NCI-H2029 treated with DMSO at 0.1 percent for 48 hours (cell line): Measurements from ENCODE around the gene SPC24.
A peak's percentile ranks its signal among the peaks of the same experiment; 100 is the strongest.
"Not testable (repeated sequence)": the region's sequence is repeated elsewhere in the genome, so short reads cannot be mapped to it uniquely, and the experiment has no call there.

Source experiments
- DNase-seq: peaks from one replicate; lab custom pipeline; 2025; lab: John Stamatoyannopoulos, UW

Gene SPC24

DNA sequence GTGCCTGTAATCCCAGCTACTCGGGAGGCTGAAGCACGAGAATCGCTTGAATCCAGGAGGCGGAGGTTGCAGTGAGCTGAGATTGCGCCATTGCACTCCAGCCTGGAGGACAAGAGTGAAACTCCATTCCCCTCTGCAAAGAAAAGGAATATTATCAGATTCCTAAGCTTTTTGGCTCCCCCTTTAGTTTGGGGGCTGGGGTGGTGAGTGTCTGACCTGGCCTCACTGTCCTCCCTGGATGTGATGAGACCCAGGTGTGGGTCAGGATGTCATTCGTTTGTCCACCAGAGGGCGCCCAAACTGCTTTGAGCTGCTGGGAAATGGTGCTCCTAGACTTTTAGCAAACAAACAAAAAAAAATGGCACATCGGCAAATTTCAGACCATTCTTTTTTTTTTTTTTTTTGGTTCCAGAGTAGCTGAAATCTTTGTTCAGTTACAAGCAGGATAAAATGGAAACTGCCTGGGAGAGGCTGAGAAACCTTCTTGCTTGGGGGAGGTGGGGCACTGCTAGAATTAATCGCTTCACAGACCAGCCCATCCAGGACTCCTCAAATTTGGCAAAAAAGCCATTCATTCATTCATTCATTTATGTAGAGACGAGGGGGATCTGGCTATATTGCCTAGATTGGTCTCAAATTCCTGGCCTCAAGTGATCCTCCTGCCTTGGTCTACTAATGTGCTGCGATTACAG lies 29.4 kb downstream of the SPC24 start:
- DNase-seq: peak; percentile 30

DNA sequence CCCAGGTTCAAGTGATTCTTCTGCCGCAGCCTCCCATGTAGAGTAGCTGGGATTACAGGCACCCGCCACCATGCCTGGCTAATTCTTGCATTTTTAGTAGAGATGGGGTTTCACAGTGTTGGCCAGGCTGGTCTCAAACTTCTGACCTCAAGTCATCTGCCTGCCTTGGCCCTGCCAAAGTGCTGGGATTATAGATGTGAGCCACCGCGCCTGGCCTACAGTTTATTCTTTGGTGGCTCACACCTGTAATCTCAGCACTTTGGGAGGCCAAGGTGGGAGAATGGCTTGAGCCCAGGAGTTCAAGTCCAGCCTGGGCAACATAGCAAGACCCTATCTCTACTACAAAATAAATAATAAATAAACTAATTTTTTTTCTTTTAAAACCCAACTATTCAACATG lies 31.4 kb downstream of the SPC24 start:
- not testable (repeated sequence) for DNase-seq

DNA sequence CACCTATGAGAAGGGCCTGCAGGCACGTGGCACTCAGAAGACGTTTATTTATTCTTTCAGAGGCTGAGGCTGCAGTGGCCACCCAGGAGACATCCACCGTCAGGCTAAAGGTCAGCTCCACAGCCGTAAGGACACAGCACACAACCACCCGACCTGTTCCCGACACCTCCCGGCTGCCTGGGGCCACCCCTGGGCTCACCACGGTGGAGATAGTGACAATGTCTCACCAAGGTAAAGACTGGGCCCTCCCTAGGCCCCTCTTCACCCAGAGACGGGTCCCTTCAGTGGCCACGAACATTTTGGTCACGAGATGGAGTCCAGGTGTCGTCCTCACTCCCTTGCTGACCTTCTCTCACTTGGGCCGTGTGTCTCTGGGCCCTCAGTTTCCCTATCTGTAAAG lies 32.5 kb downstream of the SPC24 start:
- DNase-seq: no peak

DNA sequence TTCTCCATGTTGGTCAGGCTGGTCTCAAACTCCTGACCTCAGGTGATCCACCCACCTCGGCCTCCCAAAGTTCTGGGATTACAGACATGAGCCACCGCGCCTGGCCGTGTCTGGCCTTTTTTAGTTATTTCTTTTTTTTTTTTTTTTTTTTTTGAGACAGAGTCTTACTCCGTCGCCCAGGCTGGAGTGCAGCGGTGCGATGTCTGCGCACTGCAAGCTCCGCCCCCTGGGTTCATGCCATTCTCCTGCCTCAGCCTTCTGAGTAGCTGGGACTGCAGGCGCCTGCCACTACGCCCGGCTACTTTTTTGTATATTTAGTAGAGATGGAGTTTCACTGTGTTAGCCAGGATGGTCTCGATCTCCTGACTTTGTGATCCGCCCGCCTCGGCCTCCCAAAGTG lies 33.6 kb downstream of the SPC24 start:
- DNase-seq: not testable (repeated sequence)

DNA sequence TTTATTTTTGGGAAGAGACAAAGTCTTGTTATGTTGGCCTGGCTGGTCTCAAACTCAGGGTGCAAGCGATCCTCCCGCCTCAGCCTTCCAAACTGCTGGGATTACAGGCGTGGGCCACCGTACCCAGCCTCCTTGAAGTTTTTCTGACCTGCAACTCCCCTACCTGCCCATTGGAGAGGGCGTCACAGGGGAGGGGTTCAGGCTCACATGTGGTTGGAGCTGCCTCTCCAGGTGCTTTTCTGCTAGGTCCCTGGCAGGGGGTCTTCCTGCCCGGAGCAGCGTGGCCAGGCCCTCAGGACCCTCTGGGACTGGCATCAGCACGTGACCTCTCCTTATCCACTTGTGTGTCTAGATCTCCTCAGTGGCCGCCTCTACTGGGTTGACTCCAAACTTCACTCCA lies 39.1 kb downstream of the SPC24 start:
- DNase-seq: no peak

DNA sequence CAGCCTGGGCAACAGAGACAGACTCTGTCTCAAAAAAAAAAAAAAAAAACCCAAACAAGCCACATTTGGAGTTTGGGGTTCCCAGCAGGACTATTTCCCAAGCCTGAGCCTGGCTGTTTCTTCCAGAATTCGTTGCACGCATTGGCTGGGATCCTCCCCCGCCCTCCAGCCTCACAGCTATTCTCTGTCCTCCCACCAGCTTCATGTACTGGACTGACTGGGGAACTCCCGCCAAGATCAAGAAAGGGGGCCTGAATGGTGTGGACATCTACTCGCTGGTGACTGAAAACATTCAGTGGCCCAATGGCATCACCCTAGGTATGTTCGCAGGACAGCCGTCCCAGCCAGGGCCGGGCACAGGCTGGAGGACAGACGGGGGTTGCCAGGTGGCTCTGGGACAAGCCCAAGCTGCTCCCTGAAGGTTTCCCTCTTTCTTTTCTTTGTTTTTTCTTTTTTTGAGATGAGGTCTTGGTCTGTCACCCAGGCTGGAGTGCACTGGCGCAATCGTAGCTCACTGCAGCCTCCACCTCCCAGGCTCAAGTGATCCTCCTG lies 39.6 kb downstream of the SPC24 start:
- no peak for DNase-seq

DNA sequence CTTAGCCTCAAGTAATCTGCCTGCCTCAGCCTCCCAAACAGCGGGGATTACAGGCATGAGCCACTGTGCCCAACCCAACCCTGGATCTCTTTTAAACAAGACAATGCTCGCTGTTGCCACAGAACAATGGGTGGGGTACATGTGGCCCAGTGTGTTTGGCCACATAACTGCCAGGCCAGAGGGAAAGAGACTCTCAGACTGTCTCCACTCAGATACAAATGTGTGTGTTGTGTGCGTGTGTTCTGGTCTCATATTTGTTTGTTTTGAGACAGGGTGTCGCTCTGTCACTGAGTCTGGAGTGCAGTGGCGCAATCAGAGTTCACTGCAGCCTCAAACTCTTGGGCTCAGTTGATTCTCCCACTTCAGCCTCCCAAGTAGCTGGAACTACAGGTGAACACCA lies 40.5 kb downstream of the SPC24 start:
- no peak for DNase-seq

DNA sequence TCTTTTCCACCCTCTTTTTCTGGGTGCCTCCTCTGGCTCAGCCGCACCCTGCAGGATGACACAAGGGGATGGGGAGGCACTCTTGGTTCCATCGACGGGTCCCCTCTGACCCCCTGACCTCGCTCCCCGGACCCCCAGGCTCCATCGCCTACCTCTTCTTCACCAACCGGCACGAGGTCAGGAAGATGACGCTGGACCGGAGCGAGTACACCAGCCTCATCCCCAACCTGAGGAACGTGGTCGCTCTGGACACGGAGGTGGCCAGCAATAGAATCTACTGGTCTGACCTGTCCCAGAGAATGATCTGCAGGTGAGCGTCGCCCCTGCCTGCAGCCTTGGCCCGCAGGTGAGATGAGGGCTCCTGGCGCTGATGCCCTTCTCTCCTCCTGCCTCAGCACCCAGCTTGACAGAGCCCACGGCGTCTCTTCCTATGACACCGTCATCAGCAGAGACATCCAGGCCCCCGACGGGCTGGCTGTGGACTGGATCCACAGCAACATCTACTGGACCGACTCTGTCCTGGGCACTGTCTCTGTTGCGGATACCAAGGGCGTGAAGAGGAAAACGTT lies 42.4 kb downstream of the SPC24 start:
- no peak for DNase-seq

DNA sequence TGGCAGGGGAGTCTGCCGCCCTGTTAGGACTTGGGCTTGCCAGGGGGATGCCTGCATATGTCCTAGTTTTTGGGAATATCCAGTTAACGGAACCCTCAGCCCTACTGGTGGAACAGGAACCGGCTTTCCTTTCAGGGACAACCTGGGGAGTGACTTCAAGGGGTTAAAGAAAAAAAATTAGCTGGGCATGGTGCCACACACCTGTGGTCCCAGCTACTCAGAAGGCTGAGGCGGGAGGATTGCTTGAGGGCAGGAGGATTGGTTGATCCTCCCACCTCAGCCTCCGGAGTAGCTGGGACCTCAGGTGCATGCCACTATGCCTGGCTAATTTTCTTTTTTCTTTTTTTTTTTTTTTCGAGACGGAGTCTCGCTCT lies 43.8 kb downstream of the SPC24 start:
- no peak for DNase-seq

DNA sequence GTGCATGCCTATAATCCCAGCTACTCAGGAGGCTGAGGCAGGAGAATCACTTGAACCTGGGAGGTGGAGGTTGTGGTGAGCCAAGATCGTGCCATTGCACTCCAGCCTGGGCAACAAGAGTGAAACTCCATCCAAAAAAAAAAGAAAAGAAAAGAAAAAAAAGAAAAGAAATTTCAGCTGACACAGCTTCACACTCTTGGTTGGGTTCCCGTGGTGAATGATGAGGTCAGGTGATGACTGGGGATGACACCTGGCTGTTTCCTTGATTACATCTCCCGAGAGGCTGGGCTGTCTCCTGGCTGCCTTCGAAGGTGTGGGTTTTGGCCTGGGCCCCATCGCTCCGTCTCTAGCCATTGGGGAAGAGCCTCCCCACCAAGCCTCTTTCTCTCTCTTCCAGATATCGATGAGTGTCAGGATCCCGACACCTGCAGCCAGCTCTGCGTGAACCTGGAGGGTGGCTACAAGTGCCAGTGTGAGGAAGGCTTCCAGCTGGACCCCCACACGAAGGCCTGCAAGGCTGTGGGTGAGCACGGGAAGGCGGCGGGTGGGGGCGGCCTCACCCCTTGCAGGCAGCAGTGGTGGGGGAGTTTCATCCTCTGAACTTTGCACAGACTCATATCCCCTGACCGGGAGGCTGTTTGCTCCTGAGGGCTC lies 44.3 kb downstream of the SPC24 start:
- no peak for DNase-seq

DNA sequence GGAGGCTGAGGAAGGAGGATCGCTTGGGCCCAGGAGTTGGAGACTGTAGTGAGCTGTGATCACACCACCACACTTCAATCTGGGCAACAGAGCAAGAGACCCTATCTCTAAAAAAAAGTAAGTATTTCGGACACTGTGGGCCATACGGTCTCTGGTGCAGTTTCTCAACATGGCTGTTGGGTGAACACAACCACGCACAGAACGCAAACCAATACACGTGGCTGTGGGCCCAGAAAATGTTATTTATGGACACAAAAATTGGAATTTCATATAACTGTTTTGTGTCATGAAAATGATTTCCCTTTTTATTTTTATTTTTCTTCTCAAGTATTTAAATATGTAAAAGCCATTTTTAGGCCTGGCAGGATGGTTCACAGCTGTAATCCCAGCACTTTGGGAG lies 46.8 kb downstream of the SPC24 start:
- DNase-seq: no peak

DNA sequence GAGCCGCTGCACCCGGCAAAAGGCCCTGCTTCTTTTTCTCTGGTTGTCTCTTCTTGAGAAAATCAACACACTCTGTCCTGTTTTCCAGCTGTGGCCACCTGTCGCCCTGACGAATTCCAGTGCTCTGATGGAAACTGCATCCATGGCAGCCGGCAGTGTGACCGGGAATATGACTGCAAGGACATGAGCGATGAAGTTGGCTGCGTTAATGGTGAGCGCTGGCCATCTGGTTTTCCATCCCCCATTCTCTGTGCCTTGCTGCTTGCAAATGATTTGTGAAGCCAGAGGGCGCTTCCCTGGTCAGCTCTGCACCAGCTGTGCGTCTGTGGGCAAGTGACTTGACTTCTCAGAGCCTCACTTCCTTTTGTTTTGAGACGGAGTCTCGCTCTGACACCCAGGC lies 49.1 kb downstream of the SPC24 start:
- DNase-seq: no peak

DNA sequence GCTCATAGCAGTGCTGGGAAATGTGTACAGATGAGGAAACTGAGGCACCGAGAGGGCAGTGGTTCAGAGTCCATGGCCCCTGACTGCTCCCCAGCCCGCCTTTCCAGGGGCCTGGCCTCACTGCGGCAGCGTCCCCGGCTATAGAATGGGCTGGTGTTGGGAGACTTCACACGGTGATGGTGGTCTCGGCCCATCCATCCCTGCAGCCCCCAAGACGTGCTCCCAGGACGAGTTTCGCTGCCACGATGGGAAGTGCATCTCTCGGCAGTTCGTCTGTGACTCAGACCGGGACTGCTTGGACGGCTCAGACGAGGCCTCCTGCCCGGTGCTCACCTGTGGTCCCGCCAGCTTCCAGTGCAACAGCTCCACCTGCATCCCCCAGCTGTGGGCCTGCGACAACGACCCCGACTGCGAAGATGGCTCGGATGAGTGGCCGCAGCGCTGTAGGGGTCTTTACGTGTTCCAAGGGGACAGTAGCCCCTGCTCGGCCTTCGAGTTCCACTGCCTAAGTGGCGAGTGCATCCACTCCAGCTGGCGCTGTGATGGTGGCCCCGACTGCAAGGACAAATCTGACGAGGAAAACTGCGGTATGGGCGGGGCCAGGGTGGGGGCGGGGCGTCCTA lies 50.5 kb downstream of the SPC24 start:
- no peak for DNase-seq

DNA sequence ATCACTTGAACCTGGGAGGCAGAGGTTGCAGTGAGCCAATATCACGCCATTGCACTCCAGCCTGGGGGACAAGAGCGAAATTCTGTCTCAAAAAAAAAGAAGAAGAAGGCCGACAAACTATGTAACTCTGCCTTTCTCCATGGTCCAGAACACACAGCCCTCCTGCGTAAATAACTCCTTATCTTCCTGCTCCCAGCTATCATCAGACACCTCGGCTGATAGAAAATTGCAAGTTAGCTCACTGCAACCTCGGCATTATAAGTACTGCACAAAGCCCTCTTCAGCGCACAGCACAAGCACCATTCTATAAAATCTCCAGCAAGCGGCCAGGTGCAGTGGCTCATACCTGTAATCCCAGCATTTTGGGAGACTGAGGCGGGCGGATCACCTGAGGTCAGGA lies 51.9 kb downstream of the SPC24 start:
- DNase-seq: not testable (repeated sequence)

DNA sequence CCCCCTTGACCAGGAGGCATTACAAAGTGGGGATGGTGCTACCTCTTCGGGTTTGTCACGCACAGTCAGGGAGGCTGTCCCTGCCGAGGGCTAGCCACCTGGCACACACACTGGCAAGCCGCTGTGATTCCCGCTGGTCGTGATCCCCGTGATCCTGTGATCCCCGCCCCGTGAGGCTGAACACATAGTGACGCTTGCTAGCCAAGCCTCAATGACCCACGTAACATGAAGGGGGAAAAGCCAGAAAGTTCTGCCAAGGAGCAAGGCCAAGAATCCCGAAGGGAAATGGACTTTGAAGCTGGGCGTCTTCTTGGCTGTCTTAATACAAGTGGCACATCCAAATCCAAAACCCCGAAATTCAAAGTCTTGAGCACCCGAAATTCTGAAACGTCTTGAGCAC lies 52.6 kb downstream of the SPC24 start:
- no peak for DNase-seq

DNA sequence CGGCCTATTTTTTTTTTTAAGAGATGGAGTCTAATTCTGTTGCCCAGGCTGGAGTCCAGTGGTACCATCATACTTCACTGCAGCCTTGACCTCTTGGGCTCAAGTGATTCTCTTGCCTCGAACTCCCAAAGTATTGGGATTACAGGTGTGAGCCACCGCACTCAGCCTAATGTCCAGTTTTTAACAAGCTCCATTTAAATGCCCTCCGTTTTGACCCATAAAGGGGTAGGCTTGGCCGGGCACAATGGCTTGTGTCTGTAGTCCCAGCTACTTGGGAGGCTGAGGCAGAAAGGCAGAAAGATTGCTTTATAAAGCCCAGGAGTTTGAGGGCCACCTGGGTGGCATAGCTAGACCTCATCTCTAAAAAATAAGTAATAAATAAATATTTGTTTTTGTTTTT lies 54.5 kb downstream of the SPC24 start:
- no peak for DNase-seq

DNA sequence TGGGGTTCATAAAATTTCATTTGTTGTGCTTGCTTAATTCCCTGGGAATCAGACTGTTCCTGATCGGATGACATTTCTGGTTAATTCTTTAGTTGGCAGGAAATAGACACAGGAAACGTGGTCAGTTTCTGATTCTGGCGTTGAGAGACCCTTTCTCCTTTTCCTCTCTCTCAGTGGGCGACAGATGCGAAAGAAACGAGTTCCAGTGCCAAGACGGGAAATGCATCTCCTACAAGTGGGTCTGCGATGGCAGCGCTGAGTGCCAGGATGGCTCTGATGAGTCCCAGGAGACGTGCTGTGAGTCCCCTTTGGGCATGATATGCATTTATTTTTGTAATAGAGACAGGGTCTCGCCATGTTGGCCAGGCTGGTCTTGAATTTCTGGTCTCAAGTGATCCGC lies 55.5 kb downstream of the SPC24 start:
- no peak for DNase-seq

DNA sequence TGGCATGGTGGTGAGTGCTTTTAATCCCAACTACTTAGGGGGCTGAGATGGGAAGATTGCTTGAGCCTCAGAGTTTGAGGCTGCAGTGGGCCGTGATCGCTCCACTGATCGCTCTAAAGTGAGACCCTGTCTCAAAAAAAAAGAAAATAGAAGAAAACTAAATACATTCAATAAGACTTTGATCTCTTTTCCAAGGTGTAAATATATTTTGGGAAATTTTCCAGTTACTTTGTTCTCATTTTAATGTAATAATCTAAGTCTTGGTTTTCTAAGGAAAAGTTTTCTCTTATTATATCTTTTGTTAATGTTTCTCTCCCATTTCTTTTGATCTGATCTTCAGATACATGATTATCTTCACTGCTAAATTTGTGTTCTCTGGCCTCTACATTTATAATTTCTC lies 56.7 kb downstream of the SPC24 start:
- DNase-seq: no peak

DNA sequence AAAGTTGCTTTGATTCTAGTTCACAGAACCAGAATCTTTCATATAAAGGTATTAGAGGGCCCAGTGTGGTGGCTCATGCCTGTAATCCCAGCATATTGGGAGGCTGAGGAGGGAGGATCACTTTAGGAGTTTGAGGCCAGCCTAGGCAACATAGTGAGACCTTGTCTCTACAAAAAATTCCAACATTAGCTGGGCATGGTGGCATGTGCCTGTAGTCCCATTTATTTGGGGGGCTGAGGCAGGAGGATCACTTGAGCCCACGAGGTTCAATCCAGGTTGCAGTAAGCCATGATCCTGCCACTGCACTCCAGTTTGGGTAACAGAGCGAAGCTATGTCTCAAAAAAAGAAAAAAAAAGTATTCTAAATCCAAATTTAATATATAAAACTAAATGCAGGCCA lies 57.3 kb downstream of the SPC24 start:
- DNase-seq: no peak

DNA sequence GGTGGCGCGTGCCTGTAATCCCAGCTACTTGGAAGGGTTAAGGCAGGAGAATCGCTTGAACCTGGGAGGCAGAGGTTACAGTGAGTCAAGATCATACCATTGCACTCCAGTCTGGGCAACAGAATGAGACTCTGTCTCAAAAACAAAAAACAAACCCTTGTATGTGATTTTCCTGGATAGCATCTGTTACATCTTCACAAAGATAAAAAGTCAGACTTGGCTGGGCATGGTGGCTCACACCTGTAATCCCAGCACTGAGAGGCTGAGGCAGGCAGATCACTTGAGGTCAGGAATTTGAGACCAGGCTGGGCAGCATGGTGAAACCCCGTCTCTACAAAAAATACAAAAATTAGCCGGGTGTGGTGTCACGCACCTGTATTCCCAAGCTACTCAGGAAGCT lies 58.2 kb downstream of the SPC24 start:
- DNase-seq: not testable (repeated sequence)

DNA sequence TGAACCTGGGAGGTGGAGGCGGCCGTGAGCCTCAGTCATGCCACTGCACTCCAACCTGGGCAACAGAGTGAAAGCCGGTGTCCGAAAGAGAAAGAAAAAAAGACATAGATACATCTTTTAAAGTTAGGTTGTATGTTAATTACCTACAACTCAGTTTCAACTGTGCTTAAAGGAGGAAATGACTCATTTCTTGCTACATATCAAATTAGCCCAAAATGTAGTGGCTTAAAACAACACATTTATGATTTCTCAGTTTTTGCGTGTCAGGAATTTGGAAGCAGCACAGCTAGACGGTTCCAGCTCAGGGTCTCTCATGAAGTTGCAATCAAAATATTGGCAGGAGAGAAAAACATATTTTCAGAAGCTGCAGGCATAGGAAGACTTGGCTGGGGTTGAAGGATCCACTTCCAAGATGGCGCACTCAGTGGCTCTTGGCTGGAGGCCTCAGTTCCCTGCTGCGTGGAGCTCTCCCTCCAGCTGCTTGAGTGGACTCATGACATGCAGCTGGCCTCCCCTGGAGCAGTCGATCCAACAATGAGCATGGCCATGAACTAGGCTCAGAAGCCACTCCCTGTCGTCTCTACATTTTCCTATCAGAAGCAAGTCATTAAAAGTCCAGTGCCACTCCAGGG lies 59.3 kb downstream of the SPC24 start:
- DNase-seq: no peak
